SK-N-SH treated with all-trans-retinoic acid at 6 μM for 48 hours (cell line): ENCODE measurements around the gene KLF5.

Source experiments
- ATAC-seq: fragments of 200-7000 bp; cut with Tn5 transposase; 3 replicates; pipeline ENCODE4 v1.9.1; 2020; ENCODE audit warnings: mild to moderate bottlenecking, moderate library complexity
- ARNTL ChIP-seq: fragments of 450-650 bp; formaldehyde crosslinking; IDR thresholded peaks from 2 replicates; pipeline ENCODE4 v1.5.0; 2020; ENCODE audit warnings: low read depth, mild to moderate bottlenecking, moderate library complexity, borderline replicate concordance
- CSDC2 ChIP-seq: fragments of 250-450 bp; sonication (Bioruptor Pico); IDR thresholded peaks from 2 replicates; pipeline ENCODE4 v1.5.0; 2020; ENCODE audit warnings: mild to moderate bottlenecking, moderate library complexity
- ESRRG ChIP-seq: fragments of 250-450 bp; sonication (Bioruptor Pico); IDR thresholded peaks from 2 replicates; pipeline ENCODE4 v1.6.1; 2021; ENCODE audit warnings: mild to moderate bottlenecking
- GLIS3 ChIP-seq: fragments of 250-450 bp; sonication (Bioruptor Pico); IDR thresholded peaks from 2 replicates; pipeline ENCODE4 v1.5.0; 2020; ENCODE audit warnings: mild to moderate bottlenecking, moderate library complexity
- ISL1 ChIP-seq: fragments of 250-450 bp; sonication (Bioruptor Pico); IDR thresholded peaks from 2 replicates; pipeline ENCODE4 v2.1.2; 2022; ENCODE audit warnings: mild to moderate bottlenecking, moderate library complexity
- OSR1 ChIP-seq: fragments of 250-450 bp; sonication (Bioruptor Pico); IDR thresholded peaks from 2 replicates; pipeline ENCODE4 v1.8.0; 2022; ENCODE audit warnings: moderate library complexity, mild to moderate bottlenecking, inconsistent platforms
- PPARA ChIP-seq: fragments of 250-450 bp; sonication (Bioruptor Pico); IDR thresholded peaks from 2 replicates; pipeline ENCODE4 v1.5.0; 2020; ENCODE audit warnings: mild to moderate bottlenecking, borderline replicate concordance
- SNAI2 ChIP-seq: fragments of 250-450 bp; sonication (Bioruptor Pico); IDR thresholded peaks from 2 replicates; pipeline ENCODE4 v1.5.0; 2020; ENCODE audit warnings: mild to moderate bottlenecking, moderate library complexity
- TCF4 ChIP-seq: fragments of 250-450 bp; sonication (Bioruptor Pico); IDR thresholded peaks from 2 replicates; pipeline ENCODE4 v1.8.0; 2021; ENCODE audit warnings: mild to moderate bottlenecking, moderate library complexity, borderline replicate concordance
- TOX ChIP-seq: fragments of 250-450 bp; sonication (Bioruptor Pico); IDR thresholded peaks from 2 replicates; pipeline ENCODE4 v1.8.0; 2021; ENCODE audit warnings: mild to moderate bottlenecking, moderate library complexity, borderline replicate concordance
- ZC3H10 ChIP-seq: fragments of 250-450 bp; sonication (Bioruptor Pico); IDR thresholded peaks from 2 replicates; pipeline ENCODE4 v1.5.1; 2021; ENCODE audit warnings: mild to moderate bottlenecking, moderate library complexity
- ZFP3 ChIP-seq: fragments of 250-450 bp; sonication (Bioruptor Pico); IDR thresholded peaks from 2 replicates; pipeline ENCODE4 v1.5.0; 2020; ENCODE audit warnings: mild to moderate bottlenecking, moderate library complexity
- ZFP30 ChIP-seq: fragments of 450-650 bp; formaldehyde crosslinking; IDR thresholded peaks from 2 replicates; pipeline ENCODE4 v1.5.0; 2022; ENCODE audit warnings: mild to moderate bottlenecking, moderate library complexity
- ZNF565 ChIP-seq: fragments of 450-650 bp; formaldehyde crosslinking; conservative IDR thresholded peaks from 2 replicates; pipeline ENCODE4 v1.5.0; 2020; ENCODE audit warnings: low read depth, mild to moderate bottlenecking, moderate library complexity
- ZNF70 ChIP-seq: fragments of 450-650 bp; formaldehyde crosslinking; IDR thresholded peaks from 2 replicates; pipeline ENCODE4 v1.5.0; 2020; ENCODE audit warnings: mild to moderate bottlenecking, moderate library complexity
- ZNF8 ChIP-seq: fragments of 450-650 bp; formaldehyde crosslinking; IDR thresholded peaks from 2 replicates; pipeline ENCODE4 v1.5.0; 2020; ENCODE audit warnings: mild to moderate bottlenecking, moderate library complexity
- TF ChIP-seq, protein P1 (sequence below): fragments of 250-450 bp; sonication (Bioruptor Pico); IDR thresholded peaks from 2 replicates; pipeline ENCODE4 v1.5.0; 2020; ENCODE audit warnings: mild to moderate bottlenecking, moderate library complexity
- TF ChIP-seq, protein P2 (sequence below): fragments of 250-450 bp; sonication (Bioruptor Pico); IDR thresholded peaks from 2 replicates; pipeline ENCODE4 v1.8.0; 2020; ENCODE audit warnings: mild to moderate bottlenecking, moderate library complexity, borderline replicate concordance
- TF ChIP-seq, protein P3 (sequence below): fragments of 250-450 bp; sonication (Bioruptor Pico); IDR thresholded peaks from 2 replicates; pipeline ENCODE4 v1.5.1; 2020; ENCODE audit warnings: low read depth, mild to moderate bottlenecking, moderate library complexity
- TF ChIP-seq, protein P4 (sequence below): fragments of 250-450 bp; sonication (Bioruptor Pico); IDR thresholded peaks from 2 replicates; pipeline ENCODE4 v1.5.1; 2021; ENCODE audit warnings: mild to moderate bottlenecking, moderate library complexity

KLF5 gene

DNA sequence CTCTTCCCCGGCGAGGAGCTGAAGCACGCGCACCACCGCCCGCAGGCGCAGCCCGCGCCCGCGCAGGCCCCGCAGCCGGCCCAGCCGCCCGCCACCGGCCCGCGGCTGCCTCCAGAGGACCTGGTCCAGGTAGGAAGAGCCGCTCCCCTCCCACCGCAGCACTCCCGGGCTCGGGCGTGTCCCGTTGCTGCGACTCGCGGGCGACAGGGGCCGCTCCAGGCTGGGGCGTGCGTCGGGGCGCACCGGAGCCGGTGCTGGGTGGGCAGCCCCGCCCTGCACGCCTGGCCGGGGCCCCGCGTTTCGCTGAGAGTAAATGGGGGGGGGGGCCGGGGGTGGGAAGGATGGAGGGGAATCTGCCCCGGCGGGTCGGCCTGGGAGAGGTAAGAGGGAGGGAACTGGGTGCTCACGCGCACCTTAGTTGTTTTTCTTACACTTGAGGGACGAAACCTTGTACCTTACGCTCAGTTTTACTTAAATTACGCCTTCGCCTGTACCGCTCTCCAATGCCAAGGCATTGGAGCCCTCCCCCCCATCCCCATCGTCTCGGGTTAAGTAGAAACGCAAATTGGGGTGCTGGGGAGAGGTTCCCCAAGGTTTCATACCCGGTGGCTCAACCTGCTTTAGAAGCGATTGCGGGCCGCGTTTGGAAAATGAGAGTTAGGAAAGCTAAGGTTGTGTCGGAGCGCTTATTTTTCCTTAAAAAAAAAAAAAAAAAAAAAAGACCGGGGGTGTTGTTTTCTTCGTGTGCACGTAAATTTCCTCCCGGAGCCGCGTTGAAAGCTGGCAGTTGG lies 850 bp downstream of the KLF5 start (continued):
- TF ChIP-seq, protein P1, sequence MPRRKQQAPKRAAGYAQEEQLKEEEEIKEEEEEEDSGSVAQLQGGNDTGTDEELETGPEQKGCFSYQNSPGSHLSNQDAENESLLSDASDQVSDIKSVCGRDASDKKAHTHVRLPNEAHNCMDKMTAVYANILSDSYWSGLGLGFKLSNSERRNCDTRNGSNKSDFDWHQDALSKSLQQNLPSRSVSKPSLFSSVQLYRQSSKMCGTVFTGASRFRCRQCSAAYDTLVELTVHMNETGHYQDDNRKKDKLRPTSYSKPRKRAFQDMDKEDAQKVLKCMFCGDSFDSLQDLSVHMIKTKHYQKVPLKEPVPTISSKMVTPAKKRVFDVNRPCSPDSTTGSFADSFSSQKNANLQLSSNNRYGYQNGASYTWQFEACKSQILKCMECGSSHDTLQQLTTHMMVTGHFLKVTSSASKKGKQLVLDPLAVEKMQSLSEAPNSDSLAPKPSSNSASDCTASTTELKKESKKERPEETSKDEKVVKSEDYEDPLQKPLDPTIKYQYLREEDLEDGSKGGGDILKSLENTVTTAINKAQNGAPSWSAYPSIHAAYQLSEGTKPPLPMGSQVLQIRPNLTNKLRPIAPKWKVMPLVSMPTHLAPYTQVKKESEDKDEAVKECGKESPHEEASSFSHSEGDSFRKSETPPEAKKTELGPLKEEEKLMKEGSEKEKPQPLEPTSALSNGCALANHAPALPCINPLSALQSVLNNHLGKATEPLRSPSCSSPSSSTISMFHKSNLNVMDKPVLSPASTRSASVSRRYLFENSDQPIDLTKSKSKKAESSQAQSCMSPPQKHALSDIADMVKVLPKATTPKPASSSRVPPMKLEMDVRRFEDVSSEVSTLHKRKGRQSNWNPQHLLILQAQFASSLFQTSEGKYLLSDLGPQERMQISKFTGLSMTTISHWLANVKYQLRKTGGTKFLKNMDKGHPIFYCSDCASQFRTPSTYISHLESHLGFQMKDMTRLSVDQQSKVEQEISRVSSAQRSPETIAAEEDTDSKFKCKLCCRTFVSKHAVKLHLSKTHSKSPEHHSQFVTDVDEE (CRISPR knock-in tag) = no peak
- TF ChIP-seq, protein P2, sequence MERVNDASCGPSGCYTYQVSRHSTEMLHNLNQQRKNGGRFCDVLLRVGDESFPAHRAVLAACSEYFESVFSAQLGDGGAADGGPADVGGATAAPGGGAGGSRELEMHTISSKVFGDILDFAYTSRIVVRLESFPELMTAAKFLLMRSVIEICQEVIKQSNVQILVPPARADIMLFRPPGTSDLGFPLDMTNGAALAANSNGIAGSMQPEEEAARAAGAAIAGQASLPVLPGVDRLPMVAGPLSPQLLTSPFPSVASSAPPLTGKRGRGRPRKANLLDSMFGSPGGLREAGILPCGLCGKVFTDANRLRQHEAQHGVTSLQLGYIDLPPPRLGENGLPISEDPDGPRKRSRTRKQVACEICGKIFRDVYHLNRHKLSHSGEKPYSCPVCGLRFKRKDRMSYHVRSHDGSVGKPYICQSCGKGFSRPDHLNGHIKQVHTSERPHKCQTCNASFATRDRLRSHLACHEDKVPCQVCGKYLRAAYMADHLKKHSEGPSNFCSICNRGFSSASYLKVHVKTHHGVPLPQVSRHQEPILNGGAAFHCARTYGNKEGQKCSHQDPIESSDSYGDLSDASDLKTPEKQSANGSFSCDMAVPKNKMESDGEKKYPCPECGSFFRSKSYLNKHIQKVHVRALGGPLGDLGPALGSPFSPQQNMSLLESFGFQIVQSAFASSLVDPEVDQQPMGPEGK (CRISPR knock-in tag) = no peak
- TF ChIP-seq, protein P3, sequence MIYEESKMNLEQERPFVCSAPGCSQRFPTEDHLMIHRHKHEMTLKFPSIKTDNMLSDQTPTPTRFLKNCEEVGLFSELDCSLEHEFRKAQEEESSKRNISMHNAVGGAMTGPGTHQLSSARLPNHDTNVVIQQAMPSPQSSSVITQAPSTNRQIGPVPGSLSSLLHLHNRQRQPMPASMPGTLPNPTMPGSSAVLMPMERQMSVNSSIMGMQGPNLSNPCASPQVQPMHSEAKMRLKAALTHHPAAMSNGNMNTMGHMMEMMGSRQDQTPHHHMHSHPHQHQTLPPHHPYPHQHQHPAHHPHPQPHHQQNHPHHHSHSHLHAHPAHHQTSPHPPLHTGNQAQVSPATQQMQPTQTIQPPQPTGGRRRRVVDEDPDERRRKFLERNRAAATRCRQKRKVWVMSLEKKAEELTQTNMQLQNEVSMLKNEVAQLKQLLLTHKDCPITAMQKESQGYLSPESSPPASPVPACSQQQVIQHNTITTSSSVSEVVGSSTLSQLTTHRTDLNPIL = no peak
- TF ChIP-seq, all 23 proteins: peak for 0

DNA sequence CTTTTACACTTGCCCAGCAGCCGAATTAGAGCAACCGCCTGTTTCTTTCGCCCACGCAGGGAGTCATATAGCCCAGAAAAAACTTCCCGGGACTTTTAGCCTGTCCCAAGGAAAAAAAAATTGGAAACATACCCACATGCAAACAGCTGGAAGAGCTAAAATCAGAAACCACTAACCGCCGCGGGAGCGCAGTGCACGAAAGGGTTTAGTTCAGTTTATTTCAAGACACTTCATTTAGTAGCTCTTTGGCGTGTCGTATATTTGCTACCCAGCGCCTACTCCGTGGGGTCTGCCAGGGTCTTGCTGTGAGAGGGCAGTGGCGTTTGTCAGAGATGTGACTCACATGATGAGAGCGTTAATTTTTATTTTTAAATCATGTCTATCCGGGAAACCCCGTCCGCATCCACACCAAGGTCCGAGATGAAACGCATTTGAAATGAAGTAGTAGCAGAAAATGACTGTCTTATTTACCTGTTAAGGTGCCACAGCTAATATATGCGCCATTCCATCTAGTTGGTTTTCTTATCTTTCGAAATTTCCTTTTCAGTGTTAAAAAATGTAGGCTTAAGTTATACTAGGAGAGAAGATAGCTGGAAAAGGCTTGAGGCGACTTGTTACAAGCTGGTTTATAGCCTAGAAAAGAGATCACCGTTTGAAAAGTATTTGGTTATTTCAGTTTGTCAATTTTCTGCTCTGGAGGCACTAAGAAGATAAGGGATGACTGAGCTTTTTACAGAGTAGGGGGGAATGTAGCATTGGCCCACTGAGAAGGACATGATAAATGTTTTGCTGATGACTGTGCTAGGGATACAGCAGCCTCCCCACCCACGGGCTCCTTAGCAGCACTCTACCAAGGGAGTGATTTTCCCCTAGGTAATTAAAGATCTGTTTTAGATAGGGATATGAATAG lies 1.7 kb downstream of the KLF5 start:
- no peak for ATAC-seq
- TF ChIP-seq ESRRG (CRISPR knock-in tag) (no peak), TCF4 (CRISPR knock-in tag) (no peak), PPARA (CRISPR knock-in tag) (no peak), TOX (no peak), CSDC2 (CRISPR knock-in tag) (no peak), OSR1 (no peak), ISL1 (CRISPR knock-in tag) (no peak), ARNTL (CRISPR knock-in tag) (no peak), SNAI2 (CRISPR knock-in tag) (no peak)

DNA sequence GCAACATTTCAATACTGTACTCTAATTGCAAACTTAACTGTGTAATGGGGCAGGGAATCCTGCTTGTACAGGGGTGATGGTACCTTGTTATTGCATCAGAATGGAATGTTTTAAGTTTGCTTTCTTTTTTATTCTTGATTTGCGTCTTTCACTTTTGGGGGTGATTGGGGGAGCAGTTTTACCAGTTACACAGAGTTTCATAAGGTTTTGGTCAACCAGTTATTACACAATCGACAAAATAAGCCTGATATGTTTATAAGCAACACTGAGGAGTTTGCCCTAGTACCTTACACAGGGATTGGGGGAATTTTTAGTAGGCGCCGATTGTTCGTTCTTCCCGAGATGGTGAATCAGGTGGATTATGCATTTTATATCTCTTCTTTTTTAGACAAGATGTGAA lies 2.7 kb downstream of the KLF5 start:
- ATAC-seq = no peak

More for the DNA sequence above, 2.7 kb downstream of the KLF5 start:
- TF ChIP-seq ZFP30 (CRISPR knock-in tag) (no peak), ZNF8 (no peak), ZFP3 (CRISPR knock-in tag) (no peak), ESRRG (CRISPR knock-in tag) (no peak), ZNF565 (CRISPR knock-in tag) (no peak), TCF4 (CRISPR knock-in tag) (no peak), CSDC2 (CRISPR knock-in tag) (no peak), SNAI2 (CRISPR knock-in tag) (no peak), GLIS3 (CRISPR knock-in tag) (no peak), TOX (no peak), ZNF70 (CRISPR knock-in tag) (no peak), ZC3H10 (CRISPR knock-in tag) (no peak), PPARA (CRISPR knock-in tag) (no peak), ISL1 (CRISPR knock-in tag) (no peak)
- TF ChIP-seq, protein P2 (CRISPR knock-in tag) = no peak
- TF ChIP-seq, protein P3 = no peak
- TF ChIP-seq, protein P4, sequence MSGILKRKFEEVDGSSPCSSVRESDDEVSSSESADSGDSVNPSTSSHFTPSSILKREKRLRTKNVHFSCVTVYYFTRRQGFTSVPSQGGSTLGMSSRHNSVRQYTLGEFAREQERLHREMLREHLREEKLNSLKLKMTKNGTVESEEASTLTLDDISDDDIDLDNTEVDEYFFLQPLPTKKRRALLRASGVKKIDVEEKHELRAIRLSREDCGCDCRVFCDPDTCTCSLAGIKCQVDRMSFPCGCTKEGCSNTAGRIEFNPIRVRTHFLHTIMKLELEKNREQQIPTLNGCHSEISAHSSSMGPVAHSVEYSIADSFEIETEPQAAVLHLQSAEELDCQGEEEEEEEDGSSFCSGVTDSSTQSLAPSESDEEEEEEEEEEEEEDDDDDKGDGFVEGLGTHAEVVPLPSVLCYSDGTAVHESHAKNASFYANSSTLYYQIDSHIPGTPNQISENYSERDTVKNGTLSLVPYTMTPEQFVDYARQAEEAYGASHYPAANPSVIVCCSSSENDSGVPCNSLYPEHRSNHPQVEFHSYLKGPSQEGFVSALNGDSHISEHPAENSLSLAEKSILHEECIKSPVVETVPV (CRISPR knock-in tag) = no peak
